Measurements from ENCODE around the gene NTRK2. TPM values are rescaled to one million over a fixed set of nuclear protein-coding genes. Genes with fewer than 3 reads are reported as not detected.

The NTRK2 gene
- polyA plus RNA-seq, 1 donor (not counting 4 experiments of a cell fraction or from before 2014, with no cell fraction given), result 0.08 TPM

DNA sequence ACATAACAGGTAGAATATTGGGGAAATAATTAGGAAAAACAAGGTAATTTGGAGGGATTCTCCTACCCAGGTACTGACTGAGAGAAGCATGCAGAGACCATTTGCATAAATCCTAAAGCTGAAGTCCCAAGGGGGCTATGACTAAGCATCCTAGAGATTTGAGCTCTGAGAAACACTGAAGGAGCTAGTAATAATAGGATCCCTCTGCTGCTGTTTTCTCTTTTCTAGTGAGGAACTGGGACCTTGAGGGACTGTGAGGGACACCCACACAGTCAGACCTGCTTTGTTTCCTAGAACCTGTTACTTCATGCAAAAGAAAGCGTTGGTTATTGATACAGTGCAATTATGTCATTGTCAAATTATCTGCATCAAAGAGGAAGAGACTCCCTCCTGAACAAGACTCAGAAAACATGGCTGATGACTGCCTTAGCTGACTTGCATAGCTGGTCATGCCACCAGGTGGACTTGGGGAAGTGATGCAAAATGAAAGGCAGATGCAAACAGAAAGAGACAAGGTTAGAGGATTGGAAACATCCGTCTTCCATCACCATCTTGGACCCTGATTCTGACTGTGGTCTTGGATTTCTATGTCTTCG lies 335.4 kb downstream of the NTRK2 start:
- H3K79me2 ChIP-seq (ENCODE audit: control insufficient read depth, insufficient read depth, low read length), result no peaks in the 10 kb centered on the region
- H4K20me1 ChIP-seq (ENCODE audit: control insufficient read depth, extremely low read depth, insufficient read depth, low read length), result no peaks in the 10 kb centered on the region
- DNase-seq (ENCODE audit: low read depth, low spot score), result no peak
- H3K4me3 ChIP-seq (ENCODE audit: control insufficient read depth in 2 of 3, extremely low read depth in 1 of 3, insufficient read depth in 2 of 3, low read depth in 1 of 3, low read length in 3 of 3), result no peak overlapping the region
- H3K27me3 ChIP-seq (ENCODE audit: control insufficient read depth, extremely low read depth, insufficient read depth, low read length), result no peaks in the 10 kb centered on the region
- no peak overlapping the region for H3K27ac ChIP-seq (ENCODE audit: control insufficient read depth, insufficient read depth, low read length)
- no peak overlapping the region for H3K4me2 ChIP-seq (ENCODE audit: control insufficient read depth, extremely low read depth, insufficient read depth, low read depth, low read length)
- no peaks in the 10 kb centered on the region for H3K9me1 ChIP-seq (ENCODE audit: control insufficient read depth, extremely low read depth, insufficient read depth, low read length)
- TF ChIP-seq EZH2 (IDR thresholded peaks at IDR 0.05; ENCODE audit: low read length), result no peak
- TF ChIP-seq, protein P1, sequence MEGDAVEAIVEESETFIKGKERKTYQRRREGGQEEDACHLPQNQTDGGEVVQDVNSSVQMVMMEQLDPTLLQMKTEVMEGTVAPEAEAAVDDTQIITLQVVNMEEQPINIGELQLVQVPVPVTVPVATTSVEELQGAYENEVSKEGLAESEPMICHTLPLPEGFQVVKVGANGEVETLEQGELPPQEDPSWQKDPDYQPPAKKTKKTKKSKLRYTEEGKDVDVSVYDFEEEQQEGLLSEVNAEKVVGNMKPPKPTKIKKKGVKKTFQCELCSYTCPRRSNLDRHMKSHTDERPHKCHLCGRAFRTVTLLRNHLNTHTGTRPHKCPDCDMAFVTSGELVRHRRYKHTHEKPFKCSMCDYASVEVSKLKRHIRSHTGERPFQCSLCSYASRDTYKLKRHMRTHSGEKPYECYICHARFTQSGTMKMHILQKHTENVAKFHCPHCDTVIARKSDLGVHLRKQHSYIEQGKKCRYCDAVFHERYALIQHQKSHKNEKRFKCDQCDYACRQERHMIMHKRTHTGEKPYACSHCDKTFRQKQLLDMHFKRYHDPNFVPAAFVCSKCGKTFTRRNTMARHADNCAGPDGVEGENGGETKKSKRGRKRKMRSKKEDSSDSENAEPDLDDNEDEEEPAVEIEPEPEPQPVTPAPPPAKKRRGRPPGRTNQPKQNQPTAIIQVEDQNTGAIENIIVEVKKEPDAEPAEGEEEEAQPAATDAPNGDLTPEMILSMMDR (optimal IDR thresholded peaks at IDR 0.05 in 1 of 3, IDR thresholded peaks at IDR 0.05 in 1 of 3, conservative IDR thresholded peaks at IDR 0.05 in 1 of 3; ENCODE audit: extremely low read depth in 1 of 3, insufficient read depth in 2 of 3, low read length in 3 of 3), result no peak
- dilution Hi-C loops (cut with MboI; ENCODE audit: extremely low pct_ligation_motif_present, low sequenced_read_pairs), result no loop called here
- H3K4me1 ChIP-seq (ENCODE audit: control insufficient read depth, extremely low read depth, insufficient read depth, low read length), result no peaks in the 10 kb centered on the region
- no peak overlapping the region for H3K9ac ChIP-seq (ENCODE audit: control insufficient read depth, extremely low read depth, insufficient read depth, low read length)
- H2AFZ ChIP-seq (ENCODE audit: control insufficient read depth, low read length), result no peak overlapping the region
- H3K36me3 ChIP-seq (ENCODE audit: control insufficient read depth in 2 of 2, extremely low read depth in 1 of 2, insufficient read depth in 2 of 2, low read length in 2 of 2), result no peaks in the 10 kb centered on the region
- no peak for FAIRE-seq
- H3K9me3 ChIP-seq (ENCODE audit: control insufficient read depth, low read depth, low read length), result no peaks in the 10 kb centered on the region

DNA sequence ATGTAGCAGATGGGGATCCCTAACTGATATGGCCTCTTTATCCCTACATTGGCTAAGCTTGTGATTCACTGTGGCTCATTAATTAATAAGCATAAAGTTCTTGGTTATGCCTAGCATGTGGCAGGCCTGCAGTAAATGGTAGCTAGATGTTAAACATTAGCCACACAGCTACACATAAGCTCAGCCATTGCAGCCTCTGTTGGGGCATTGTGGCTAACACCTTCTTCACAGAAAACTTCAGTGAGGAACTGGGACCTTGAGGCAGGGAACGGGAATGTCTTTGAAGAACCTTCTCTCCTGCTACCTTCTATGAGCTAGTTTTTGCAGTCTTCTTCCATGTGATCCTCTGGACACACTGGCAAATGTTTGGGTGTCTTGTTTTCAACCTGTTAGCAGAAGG lies 338.2 kb downstream of the NTRK2 start:
- no peak for FAIRE-seq
- TF ChIP-seq, protein P1 (optimal IDR thresholded peaks at IDR 0.05 in 1 of 3, IDR thresholded peaks at IDR 0.05 in 1 of 3, conservative IDR thresholded peaks at IDR 0.05 in 1 of 3; ENCODE audit: extremely low read depth in 1 of 3, insufficient read depth in 2 of 3, low read length in 3 of 3), result no peak
- no peak for TF ChIP-seq EZH2 (IDR thresholded peaks at IDR 0.05; ENCODE audit: low read length)
- H3K27me3 ChIP-seq (ENCODE audit: control insufficient read depth, extremely low read depth, insufficient read depth, low read length), result peaks cover 4% of the 10 kb centered on the region
- no peak overlapping the region for H3K27ac ChIP-seq (ENCODE audit: control insufficient read depth, insufficient read depth, low read length)
- no peak overlapping the region for H3K4me3 ChIP-seq (ENCODE audit: control insufficient read depth in 2 of 3, extremely low read depth in 1 of 3, insufficient read depth in 2 of 3, low read depth in 1 of 3, low read length in 3 of 3)
- H3K9me1 ChIP-seq (ENCODE audit: control insufficient read depth, extremely low read depth, insufficient read depth, low read length), result no peaks in the 10 kb centered on the region
- no peaks in the 10 kb centered on the region for H3K9me3 ChIP-seq (ENCODE audit: control insufficient read depth, low read depth, low read length)
- no peak overlapping the region for H2AFZ ChIP-seq (ENCODE audit: control insufficient read depth, low read length)
- dilution Hi-C loops (cut with MboI; ENCODE audit: extremely low pct_ligation_motif_present, low sequenced_read_pairs), result no loop called here
- H3K36me3 ChIP-seq (ENCODE audit: control insufficient read depth in 2 of 2, extremely low read depth in 1 of 2, insufficient read depth in 2 of 2, low read length in 2 of 2), result no peaks in the 10 kb centered on the region
- no peaks in the 10 kb centered on the region for H3K4me1 ChIP-seq (ENCODE audit: control insufficient read depth, extremely low read depth, insufficient read depth, low read length)
- no peak for DNase-seq (ENCODE audit: low read depth, low spot score)
- no peaks in the 10 kb centered on the region for H3K79me2 ChIP-seq (ENCODE audit: control insufficient read depth, insufficient read depth, low read length)
- no peak overlapping the region for H3K4me2 ChIP-seq (ENCODE audit: control insufficient read depth, extremely low read depth, insufficient read depth, low read depth, low read length)
- no peak overlapping the region for H3K9ac ChIP-seq (ENCODE audit: control insufficient read depth, extremely low read depth, insufficient read depth, low read length)
- H4K20me1 ChIP-seq (ENCODE audit: control insufficient read depth, extremely low read depth, insufficient read depth, low read length), result no peaks in the 10 kb centered on the region
